Left kidney (tissue), 2 donors: ENCODE results near the gene ECEL1. TPM values are rescaled to one million over a fixed set of nuclear protein-coding genes. Genes with fewer than 3 reads are reported as not detected.

Experiments used
- DNase-seq: peaks from one replicate; pipeline ENCODE4 v3.0.0-alpha.2; 2013
- polyA plus RNA-seq: library from polyadenylated mRNA; unstranded; fragments of 120-200 nt; gene quantifications from one replicate; pipeline ENCODE4 v1.2.1, GENCODE V29; 2013; ENCODE audit not compliant: insufficient read length

ECEL1 gene
- polyA plus RNA-seq, 1 donor, result 12.4 TPM

- DNase-seq, result no peak
These were observed 9.7 kb upstream of the ECEL1 start for GRCh38 chr2:232497348-232497747.

GRCh38 chr2:232496501-232497270 is 9.1 kb upstream of the ECEL1 start:
- no peak for DNase-seq

GRCh38 chr2:232495292-232495691 is 7.7 kb upstream of the ECEL1 start:
- no peak for DNase-seq

- DNase-seq, result no peak
These were observed 6.9 kb upstream of the ECEL1 start for GRCh38 chr2:232494542-232494941.

- DNase-seq, result no peak
These were observed 6.3 kb upstream of the ECEL1 start for GRCh38 chr2:232493701-232494474.

- DNase-seq, result no peak
These were observed 5.5 kb upstream of the ECEL1 start for GRCh38 chr2:232492963-232493700.

- DNase-seq, result no peak
These were observed 4.7 kb upstream of the ECEL1 start for GRCh38 chr2:232492236-232492848.

- DNase-seq, result no peak
These were observed 3.6 kb upstream of the ECEL1 start for GRCh38 chr2:232491139-232491780.

- DNase-seq, result no peak
These were observed 2.8 kb upstream of the ECEL1 start for GRCh38 chr2:232490221-232491138.

GRCh38 chr2:232489516-232490220 is 2.0 kb upstream of the ECEL1 start:
- DNase-seq, result no peak

- no peak for DNase-seq
These were observed 1.2 kb upstream of the ECEL1 start for GRCh38 chr2:232488721-232489300.

GRCh38 chr2:232488097-232488711 is 570 bp upstream of the ECEL1 start:
- no peak for DNase-seq

- DNase-seq, result no peak
These were observed 863 bp downstream of the ECEL1 start for GRCh38 chr2:232486558-232487384.

- no peak for DNase-seq
These were observed 1.7 kb downstream of the ECEL1 start for GRCh38 chr2:232485757-232486557.

GRCh38 chr2:232485348-232485756 is 2.3 kb downstream of the ECEL1 start:
- no peak for DNase-seq

GRCh38 chr2:232484628-232485347 is 2.8 kb downstream of the ECEL1 start:
- no peak for DNase-seq
